HCT116 (cell line): ENCODE measurements around the gene METTL6. TPM values are rescaled to one million over a fixed set of nuclear protein-coding genes. Genes with fewer than 3 reads are reported as not detected.

Experiments used
- ATAC-seq: fragments of 200-7000 bp; cut with Tn5 transposase; 2 replicates; pipeline ENCODE4 v1.9.1; 2020; ENCODE audit warnings: mild to moderate bottlenecking, moderate library complexity
- BruUV-seq: library from RNA; stranded (reverse); fragments of 400-500 nt; replicated peaks from 2 replicates; lab custom pipeline; 2021; lab: Mats Ljungman, UMichigan
- CTCF ChIA-PET: fragments of 300-600 bp; sonication (Branson Sonifier 250); formaldehyde crosslinking; loops from one replicate; lab custom pipeline; 2021; ENCODE audit warnings: antibody characterized with exemption; lab: Charles Lee
- POLR2A ChIA-PET: fragments of 300-600, 350-600 bp; sonication (Branson Sonifier 250); formaldehyde crosslinking; loops from one replicate; lab custom pipeline; 2021; ENCODE audit warnings: antibody characterized with exemption; lab: Charles Lee
- RAD21 ChIA-PET, 2 experiments: fragments of 300-600 bp; sonication (Branson Sonifier 250); formaldehyde crosslinking; loops; one replicate each; lab custom pipeline; 2023; ENCODE audit warnings: low total read pairs in 2 of 2; ENCODE audit not compliant: uncharacterized antibody in 2 of 2, unreplicated experiment in 2 of 2, low non-redundant PET in 1 of 2; lab: Charles Lee
- DNase-seq: peaks from one replicate; pipeline ENCODE4 v3.0.0-alpha.2; 2010; ENCODE audit warnings: low read depth, low spot score
- H2AFZ ChIP-seq: fragments of 200-600 bp; shearing (Covaris generic), sonication (generic); 2 replicates; pipeline ENCODE4 v1.6.1; 2017; ENCODE audit warnings: low read depth, mixed run types, mixed read lengths, antibody characterized with exemption, low read length; ENCODE audit not compliant: poor library complexity, severe bottlenecking
- H3K27ac ChIP-seq: 2 replicates; pipeline ENCODE4 v1.5.1; 2012; ENCODE audit warnings: low read depth, low read length
- H3K27me3 ChIP-seq: fragments of 200-600 bp; sonication (generic); 2 replicates; pipeline ENCODE4 v1.6.1; 2016; ENCODE audit warnings: mixed run types, low read length, mixed read lengths; ENCODE audit not compliant: insufficient read depth
- H3K36me3 ChIP-seq, 2 experiments: fragments of 200-500 bp in 1 of 2; fragments of 200-600 bp in 1 of 2; sonication (Bioruptor generic) in 1 of 2; sonication (generic) in 1 of 2; 2 replicates each; pipeline versions ENCODE4 v1.5.1 to v1.6.1; 2014 to 2016; ENCODE audit warnings: low read length in 2 of 2, inconsistent platforms in 1 of 2, mixed read lengths in 1 of 2, mixed run types in 1 of 2; ENCODE audit not compliant: insufficient read depth in 2 of 2, control insufficient read depth in 1 of 2
- H3K4me1 ChIP-seq, 2 experiments: fragments of 200-600 bp in 1 of 2; sonication (generic) in 1 of 2; 2 replicates each; pipeline versions ENCODE4 v1.5.1 to v1.6.1; 2012 to 2017; ENCODE audit warnings: low read length in 2 of 2, inconsistent platforms in 1 of 2, mild to moderate bottlenecking in 1 of 2, mixed read lengths in 1 of 2, mixed run types in 1 of 2, moderate library complexity in 1 of 2; ENCODE audit not compliant: insufficient read depth in 2 of 2, control insufficient read depth in 1 of 2
- H3K4me2 ChIP-seq: fragments of 200-600 bp; sonication (generic); 2 replicates; pipeline ENCODE4 v1.6.1; 2017; ENCODE audit warnings: mixed run types, low read length, mixed read lengths
- H3K4me3 ChIP-seq, 2 experiments: fragments of 200-600 bp in 1 of 2; sonication (generic) in 1 of 2; replicated peaks in 1 of 2; 2 replicates each; pipeline ENCODE4 v1.5.1; 2011 to 2016; ENCODE audit warnings: low read length in 2 of 2, control low read depth in 1 of 2, low read depth in 1 of 2, mild to moderate bottlenecking in 1 of 2, mixed read lengths in 1 of 2, mixed run types in 1 of 2
- H3K79me2 ChIP-seq: fragments of 200-600 bp; sonication (generic); 2 replicates; pipeline ENCODE4 v1.6.1; 2017; ENCODE audit warnings: mild to moderate bottlenecking, mixed run types, low read length, moderate library complexity, mixed read lengths; ENCODE audit not compliant: insufficient read depth
- H3K9ac ChIP-seq: fragments of 200-600 bp; sonication (generic); 2 replicates; pipeline ENCODE4 v1.6.1; 2016; ENCODE audit warnings: low read length, mixed read lengths
- H3K9me2 ChIP-seq: fragments of 200-600 bp; sonication (generic), shearing (Covaris generic); 2 replicates; pipeline ENCODE4 v1.6.1; 2017; ENCODE audit warnings: mixed run types, mild to moderate bottlenecking, moderate library complexity; ENCODE audit not compliant: insufficient read depth
- H3K9me3 ChIP-seq, 2 experiments: fragments of 200-500 bp in 1 of 2; fragments of 200-600 bp in 1 of 2; sonication (Bioruptor generic) in 1 of 2; sonication (generic) in 1 of 2; 2 replicates each; pipeline ENCODE4 v1.6.1; 2014 to 2017; ENCODE audit warnings: low read length in 2 of 2, mixed read lengths in 2 of 2, inconsistent platforms in 1 of 2, low read depth in 1 of 2, mild to moderate bottlenecking in 1 of 2, mixed run types in 1 of 2, moderate library complexity in 1 of 2; ENCODE audit not compliant: control insufficient read depth in 1 of 2, insufficient read depth in 1 of 2
- H4K20me1 ChIP-seq: fragments of 200-600 bp; sonication (generic), shearing (Covaris generic); 2 replicates; pipeline ENCODE4 v1.6.1; 2017; ENCODE audit warnings: mixed run types, mild to moderate bottlenecking, moderate library complexity; ENCODE audit not compliant: insufficient read depth
- ELF1 ChIP-seq: IDR thresholded peaks from 2 replicates; pipeline ENCODE4 v1.6.1; 2012; ENCODE audit warnings: low read depth, borderline replicate concordance
- EZH2 ChIP-seq: fragments of 200-600 bp; sonication (generic); IDR thresholded peaks from 2 replicates; pipeline ENCODE4 v1.6.1; 2017; ENCODE audit warnings: antibody characterized with exemption, mixed run types
- EZH2phosphoT487 ChIP-seq: fragments of 200-600 bp; IDR thresholded peaks from 2 replicates; pipeline ENCODE4 v1.6.1; 2018; ENCODE audit warnings: antibody characterized with exemption, borderline replicate concordance
- FOSL1 ChIP-seq: IDR thresholded peaks from 2 replicates; pipeline ENCODE4 v1.6.1; 2012; ENCODE audit warnings: low read depth
- JUND ChIP-seq: IDR thresholded peaks from 2 replicates; pipeline ENCODE4 v1.6.1; 2012
- POLR2AphosphoS5 ChIP-seq: IDR thresholded peaks from 2 replicates; pipeline ENCODE4 v1.6.1; 2011; ENCODE audit warnings: mild to moderate bottlenecking, low read depth, low read length, moderate library complexity
- SP1 ChIP-seq: IDR thresholded peaks from 2 replicates; pipeline ENCODE4 v1.6.1; 2012; ENCODE audit warnings: low read depth
- TCF7L2 ChIP-seq: IDR thresholded peaks from 2 replicates; pipeline ENCODE4 v1.7.0; 2011; ENCODE audit warnings: borderline replicate concordance, inconsistent platforms; ENCODE audit not compliant: insufficient read depth, insufficient read length; ENCODE audit errors: extremely low read depth
- ZFX ChIP-seq: fragments of 450-650 bp; IDR thresholded peaks from 2 replicates; pipeline ENCODE4 v1.6.1; 2017
- ZNF274 ChIP-seq: fragments of 200-500 bp; sonication (Bioruptor generic); IDR thresholded peaks from 2 replicates; pipeline ENCODE4 v1.6.1; 2014; ENCODE audit warnings: mild to moderate bottlenecking, low read depth, low read length, inconsistent platforms
- intact Hi-C: fragments of 100-400 bp; cut with micrococcal nuclease; formaldehyde crosslinking; loops from 2 replicates; pipeline ENCODE4 v1.10.0; 2022
- total RNA-seq: library from RNA; stranded (reverse); gene quantifications from one replicate; pipeline ENCODE4 v1.2.1, GENCODE V29; 2021; ENCODE audit not compliant: unreplicated experiment
- TF ChIP-seq, protein P1 (sequence below): IDR thresholded peaks from 2 replicates; pipeline ENCODE4 v1.6.1; 2012
- TF ChIP-seq, protein P2 (sequence below): IDR thresholded peaks from 2 replicates; pipeline ENCODE4 v1.6.1; 2011; ENCODE audit warnings: mild to moderate bottlenecking, low read length, moderate library complexity; ENCODE audit not compliant: insufficient replicate concordance; ENCODE audit errors: extremely low read depth
- TF ChIP-seq, protein P3 (sequence below), 3 experiments: fragments of 200-600 bp in 1 of 3; sonication (generic) in 1 of 3; IDR thresholded peaks in 2 of 3; conservative IDR thresholded peaks in 1 of 3; 2 replicates each; pipeline ENCODE4 v1.5.1; 2012 to 2017; ENCODE audit warnings: low read depth in 2 of 3, low read length in 2 of 3, antibody characterized with exemption in 1 of 3, borderline replicate concordance in 1 of 3, control low read depth in 1 of 3, mild to moderate bottlenecking in 1 of 3, mixed read lengths in 1 of 3, mixed run types in 1 of 3, moderate library complexity in 1 of 3; ENCODE audit not compliant: insufficient read depth in 1 of 3

METTL6 gene
- total RNA-seq, 1 experiment from 2014 or later, result 14.7 TPM

DNA sequence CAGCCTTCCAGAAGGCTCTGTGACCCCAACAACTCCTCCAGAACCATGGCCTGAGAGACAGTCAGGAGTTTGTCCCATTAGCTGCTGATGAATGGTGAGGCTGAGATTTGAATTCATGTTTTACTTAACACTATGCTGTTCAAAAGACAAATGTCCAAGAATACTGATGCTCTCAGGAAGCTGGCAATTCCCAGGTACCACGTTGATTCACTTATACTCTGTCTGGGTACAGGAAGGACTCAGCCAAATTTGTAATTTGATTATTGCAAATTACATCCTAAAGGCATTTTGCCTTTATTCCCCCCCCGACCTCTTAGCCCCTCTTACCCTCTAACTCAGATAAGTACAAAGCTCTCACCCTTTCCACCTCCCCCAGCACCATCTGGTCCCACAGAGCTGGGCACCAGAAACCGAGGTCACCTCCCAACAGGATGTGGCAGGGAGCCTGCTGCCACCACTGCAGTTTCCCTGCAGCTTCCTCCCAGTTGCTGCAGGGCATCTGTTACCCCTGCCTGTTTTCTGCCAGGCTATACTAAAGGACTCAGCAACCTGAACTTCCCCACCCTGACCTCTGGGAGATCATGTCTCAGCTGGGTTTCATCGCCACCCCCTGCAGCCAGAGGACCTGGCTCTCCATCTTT lies 33.7 kb upstream of the METTL6 start:
- CTCF ChIA-PET, result no interaction called here
- 0 out of 2 replicates have a peak, but pooled peaks cover 3% of the 10 kb centered on the region for H3K9me2 ChIP-seq
- intact Hi-C loops, result no loop called here
- no TSS peak for BruUV-seq
- TF ChIP-seq SP1 (no peak), TCF7L2 (no peak), EZH2 (no peak), ZNF274 (no peak), FOSL1 (no peak), POLR2AphosphoS5 (no peak), ZFX (no peak), EZH2phosphoT487 (no peak), ELF1 (no peak), JUND (no peak)
- TF ChIP-seq, protein P1, sequence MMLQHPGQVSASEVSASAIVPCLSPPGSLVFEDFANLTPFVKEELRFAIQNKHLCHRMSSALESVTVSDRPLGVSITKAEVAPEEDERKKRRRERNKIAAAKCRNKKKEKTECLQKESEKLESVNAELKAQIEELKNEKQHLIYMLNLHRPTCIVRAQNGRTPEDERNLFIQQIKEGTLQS, result no peak
- TF ChIP-seq, protein P2, sequence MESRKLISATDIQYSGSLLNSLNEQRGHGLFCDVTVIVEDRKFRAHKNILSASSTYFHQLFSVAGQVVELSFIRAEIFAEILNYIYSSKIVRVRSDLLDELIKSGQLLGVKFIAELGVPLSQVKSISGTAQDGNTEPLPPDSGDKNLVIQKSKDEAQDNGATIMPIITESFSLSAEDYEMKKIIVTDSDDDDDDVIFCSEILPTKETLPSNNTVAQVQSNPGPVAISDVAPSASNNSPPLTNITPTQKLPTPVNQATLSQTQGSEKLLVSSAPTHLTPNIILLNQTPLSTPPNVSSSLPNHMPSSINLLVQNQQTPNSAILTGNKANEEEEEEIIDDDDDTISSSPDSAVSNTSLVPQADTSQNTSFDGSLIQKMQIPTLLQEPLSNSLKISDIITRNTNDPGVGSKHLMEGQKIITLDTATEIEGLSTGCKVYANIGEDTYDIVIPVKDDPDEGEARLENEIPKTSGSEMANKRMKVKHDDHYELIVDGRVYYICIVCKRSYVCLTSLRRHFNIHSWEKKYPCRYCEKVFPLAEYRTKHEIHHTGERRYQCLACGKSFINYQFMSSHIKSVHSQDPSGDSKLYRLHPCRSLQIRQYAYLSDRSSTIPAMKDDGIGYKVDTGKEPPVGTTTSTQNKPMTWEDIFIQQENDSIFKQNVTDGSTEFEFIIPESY, result no peak
- TF ChIP-seq, protein P3, sequence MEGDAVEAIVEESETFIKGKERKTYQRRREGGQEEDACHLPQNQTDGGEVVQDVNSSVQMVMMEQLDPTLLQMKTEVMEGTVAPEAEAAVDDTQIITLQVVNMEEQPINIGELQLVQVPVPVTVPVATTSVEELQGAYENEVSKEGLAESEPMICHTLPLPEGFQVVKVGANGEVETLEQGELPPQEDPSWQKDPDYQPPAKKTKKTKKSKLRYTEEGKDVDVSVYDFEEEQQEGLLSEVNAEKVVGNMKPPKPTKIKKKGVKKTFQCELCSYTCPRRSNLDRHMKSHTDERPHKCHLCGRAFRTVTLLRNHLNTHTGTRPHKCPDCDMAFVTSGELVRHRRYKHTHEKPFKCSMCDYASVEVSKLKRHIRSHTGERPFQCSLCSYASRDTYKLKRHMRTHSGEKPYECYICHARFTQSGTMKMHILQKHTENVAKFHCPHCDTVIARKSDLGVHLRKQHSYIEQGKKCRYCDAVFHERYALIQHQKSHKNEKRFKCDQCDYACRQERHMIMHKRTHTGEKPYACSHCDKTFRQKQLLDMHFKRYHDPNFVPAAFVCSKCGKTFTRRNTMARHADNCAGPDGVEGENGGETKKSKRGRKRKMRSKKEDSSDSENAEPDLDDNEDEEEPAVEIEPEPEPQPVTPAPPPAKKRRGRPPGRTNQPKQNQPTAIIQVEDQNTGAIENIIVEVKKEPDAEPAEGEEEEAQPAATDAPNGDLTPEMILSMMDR (IDR thresholded peaks at IDR 0.05 in 2 of 3, conservative IDR thresholded peaks at IDR 0.05 in 1 of 3; ENCODE audit: borderline replicate concordance in 1 of 3, insufficient read depth in 1 of 3, low read depth in 2 of 3, low read length in 2 of 3), result no peak
- DNase-seq (no peak), ATAC-seq (no peak)
- no peak overlapping the region for H3K4me2 ChIP-seq
- no peaks in the 10 kb centered on the region for H4K20me1 ChIP-seq
- H3K27ac ChIP-seq, result no peak overlapping the region
- RAD21 ChIA-PET, result no interaction called here
- H3K4me1 ChIP-seq, result peaks cover 0 to 13% of the 10 kb centered on the region in 2 experiments; a peak in 2 of 4 replicates
- no peaks in the 10 kb centered on the region for H3K27me3 ChIP-seq
- H3K9ac ChIP-seq, result no peak overlapping the region
- no peak overlapping the region for H2AFZ ChIP-seq
- POLR2A ChIA-PET, result no interaction called here
- H3K79me2 ChIP-seq, result no peaks in the 10 kb centered on the region
- no peak overlapping the region for H3K4me3 ChIP-seq
- H3K9me3 ChIP-seq, result no peaks in the 10 kb centered on the region
- no peaks in the 10 kb centered on the region for H3K36me3 ChIP-seq
